ENCODE results near the gene BAZ2B. TPM values are rescaled to one million over a fixed set of nuclear protein-coding genes. Genes with fewer than 3 reads are reported as not detected.

Gene BAZ2B
- total RNA-seq, 2 experiments from 2014 or later: 3.7 to 11.8 TPM

- CTCF ChIA-PET (ENCODE audit: unreplicated experiment): no interaction called here
- intact Hi-C loops (cut with micrococcal nuclease; ENCODE audit: unreplicated experiment): no loop called here
Observed at GRCh38 chr2:159501743-159502142, 114.6 kb downstream of the BAZ2B start.

GRCh38 chr2:159497847-159498246 lies 118.5 kb downstream of the BAZ2B start:
- intact Hi-C loops (cut with micrococcal nuclease; ENCODE audit: unreplicated experiment): no loop called here
- no peaks in the 10 kb centered on the region for H3K9me3 ChIP-seq (ENCODE audit: low read length)
- POLR2A ChIA-PET: interaction anchor here (0.5 to 0.8 kb wide), 3 partner anchors 9 to 485 kb away, joined by 3 to 4 read pairs (median 3); no protein-coding TSS in a partner anchor
- H3K9me2 ChIP-seq (ENCODE audit: insufficient read depth, low read length): no peaks in the 10 kb centered on the region
- DNase-seq (ENCODE audit: low spot score): no peak
- H3K36me3 ChIP-seq (ENCODE audit: insufficient read depth, low read length): no peaks in the 10 kb centered on the region
- H3K4me1 ChIP-seq (ENCODE audit: insufficient read depth, low read length, poor library complexity, severe bottlenecking): no peaks in the 10 kb centered on the region
- CTCF ChIA-PET (ENCODE audit: unreplicated experiment): no interaction called here
- H3K27ac ChIP-seq (ENCODE audit: low read depth, low read length, poor library complexity, severe bottlenecking): no peak overlapping the region
- no peak for TF ChIP-seq EZH2phosphoT487 (IDR thresholded peaks at IDR 0.05; ENCODE audit: borderline replicate concordance, low read depth, low read length)
- TF ChIP-seq CTCF (conservative IDR thresholded peaks at IDR 0.05; ENCODE audit: low read length): no peak
- H2AFZ ChIP-seq (ENCODE audit: low read length): no peak overlapping the region
- no peak overlapping the region for H3K4me2 ChIP-seq (ENCODE audit: low read length)
- no peaks in the 10 kb centered on the region for H4K20me1 ChIP-seq (ENCODE audit: insufficient read depth, low read length)
- no peak overlapping the region for H3K4me3 ChIP-seq (ENCODE audit: low read depth, low read length, poor library complexity, severe bottlenecking)
- BruUV-seq (replicated peaks): no TSS peak
- no peaks in the 10 kb centered on the region for H3K79me2 ChIP-seq (ENCODE audit: insufficient read depth, low read depth, low read length)

More at GRCh38 chr2:159501743-159502142, 114.6 kb downstream of the BAZ2B start:
- no peaks in the 10 kb centered on the region for H3K9me2 ChIP-seq (ENCODE audit: insufficient read depth, low read length)
- no peaks in the 10 kb centered on the region for H4K20me1 ChIP-seq (ENCODE audit: insufficient read depth, low read length)
- H3K36me3 ChIP-seq (ENCODE audit: insufficient read depth, low read length): no peaks in the 10 kb centered on the region
- no peak overlapping the region for H2AFZ ChIP-seq (ENCODE audit: low read length)
- no peak overlapping the region for H3K4me3 ChIP-seq (ENCODE audit: low read depth, low read length, poor library complexity, severe bottlenecking)
- H3K79me2 ChIP-seq (ENCODE audit: insufficient read depth, low read depth, low read length): no peaks in the 10 kb centered on the region
- H3K4me2 ChIP-seq (ENCODE audit: low read length): no peak overlapping the region
- no peak for DNase-seq (ENCODE audit: low spot score)
- H3K9me3 ChIP-seq (ENCODE audit: low read length): no peaks in the 10 kb centered on the region
- TF ChIP-seq CTCF (conservative IDR thresholded peaks at IDR 0.05; ENCODE audit: low read length) (no peak), EZH2phosphoT487 (IDR thresholded peaks at IDR 0.05; ENCODE audit: borderline replicate concordance, low read depth, low read length) (no peak)
- POLR2A ChIA-PET: interaction anchor here (0.8 kb wide), 1 partner anchor 13 kb away, joined by 4 read pairs; no protein-coding TSS in a partner anchor
- BruUV-seq (replicated peaks): no TSS peak
- H3K4me1 ChIP-seq (ENCODE audit: insufficient read depth, low read length, poor library complexity, severe bottlenecking): no peaks in the 10 kb centered on the region
- no peak overlapping the region for H3K27ac ChIP-seq (ENCODE audit: low read depth, low read length, poor library complexity, severe bottlenecking)

- Histone ChIP-seq H3K9me3 (ENCODE audit: low read length) (no peaks in the 10 kb centered on the region), H2AFZ (ENCODE audit: low read length) (no peak overlapping the region), H3K4me1 (ENCODE audit: insufficient read depth, low read length, poor library complexity, severe bottlenecking) (no peaks in the 10 kb centered on the region), H3K27ac (ENCODE audit: low read depth, low read length, poor library complexity, severe bottlenecking) (no peak overlapping the region), H4K20me1 (ENCODE audit: insufficient read depth, low read length) (no peaks in the 10 kb centered on the region), H3K9me2 (ENCODE audit: insufficient read depth, low read length) (no peaks in the 10 kb centered on the region), H3K4me3 (ENCODE audit: low read depth, low read length, poor library complexity, severe bottlenecking) (no peak overlapping the region), H3K4me2 (ENCODE audit: low read length) (no peak overlapping the region), H3K36me3 (ENCODE audit: insufficient read depth, low read length) (no peaks in the 10 kb centered on the region), H3K79me2 (ENCODE audit: insufficient read depth, low read depth, low read length) (no peaks in the 10 kb centered on the region)
- no peak for DNase-seq (ENCODE audit: low spot score)
- ChIA-PET CTCF (ENCODE audit: unreplicated experiment) (no interaction called here), POLR2A (interaction anchor here (0.8 kb wide), 1 partner anchor 13 kb away, joined by 4 read pairs; no protein-coding TSS in a partner anchor)
- TF ChIP-seq CTCF (conservative IDR thresholded peaks at IDR 0.05; ENCODE audit: low read length) (no peak), EZH2phosphoT487 (IDR thresholded peaks at IDR 0.05; ENCODE audit: borderline replicate concordance, low read depth, low read length) (no peak)
- no TSS peak for BruUV-seq (replicated peaks)
- intact Hi-C loops (cut with micrococcal nuclease; ENCODE audit: unreplicated experiment): no loop called here
Observed at GRCh38 chr2:159497256-159497655, 119.1 kb downstream of the BAZ2B start.
